ENCODE data around the gene ERF. TPM values are rescaled to one million over a fixed set of nuclear protein-coding genes. Genes with fewer than 3 reads are reported as not detected.

The ERF gene
- total RNA-seq, 1 donor from 2014 or later, result 111 TPM

DNA sequence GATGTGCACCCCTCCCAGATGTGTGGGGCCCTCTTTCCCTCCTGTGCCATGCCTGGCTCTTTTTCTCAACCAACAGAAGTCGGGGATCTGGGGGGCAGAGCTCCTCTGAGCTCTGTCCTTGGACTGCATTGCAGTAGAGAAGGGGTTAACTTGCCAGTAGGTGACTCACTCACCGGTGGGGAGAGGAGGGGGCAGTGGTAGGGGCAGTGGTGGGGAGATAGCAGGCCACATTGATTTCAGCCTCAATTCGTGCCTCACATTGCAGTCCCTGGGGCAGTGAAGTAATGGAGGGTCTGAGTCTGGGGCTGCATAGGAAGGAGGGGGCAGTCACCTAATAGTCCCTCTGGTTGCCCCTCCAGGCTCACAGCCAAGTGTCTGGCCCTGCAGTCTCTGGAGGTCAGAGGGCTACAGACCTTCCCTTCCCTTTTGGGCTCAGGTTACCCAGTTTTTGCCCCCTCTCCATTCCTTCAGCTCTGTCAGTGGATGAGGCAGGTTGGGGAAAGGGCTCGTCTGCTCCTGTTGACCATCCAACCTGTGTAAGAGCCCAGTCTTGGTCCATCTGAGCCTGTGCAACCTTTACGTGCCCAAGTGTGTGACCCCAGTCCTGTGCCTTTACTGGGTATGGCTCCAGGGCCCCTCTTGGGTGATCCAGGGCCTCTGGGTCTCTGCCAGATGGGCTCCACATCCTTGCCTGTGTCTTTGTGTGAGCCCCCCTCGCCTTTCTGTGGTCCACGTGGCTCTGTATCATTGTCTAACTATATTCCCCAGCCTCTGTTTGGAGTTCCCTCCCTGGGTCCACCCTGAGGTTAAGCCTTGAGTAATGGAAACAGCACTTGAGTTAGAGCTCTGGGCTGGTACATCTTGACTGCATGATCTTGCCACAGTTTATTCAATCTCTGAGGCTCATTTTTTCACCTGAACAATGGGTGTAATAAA lies 27.2 kb upstream of the ERF start:
- H3K4me1 Mint-ChIP-seq (ENCODE audit: low read depth), result peaks cover 39% of the 10 kb centered on the region
- TF ChIP-seq CTCF (IDR thresholded peaks at IDR 0.05; ENCODE audit: unreplicated experiment), result no peak
- H3K4me3 Mint-ChIP-seq (ENCODE audit: low read depth), result no peak overlapping the region
- H3K9me3 Mint-ChIP-seq (ENCODE audit: low read depth), result no peaks in the 10 kb centered on the region
- H3K36me3 Mint-ChIP-seq (ENCODE audit: insufficient read depth), result no peaks in the 10 kb centered on the region
- DNase-seq (ENCODE audit: low spot score, unreplicated experiment), result no peak
- no peaks in the 10 kb centered on the region for H3K27me3 Mint-ChIP-seq
- peak overlapping the region; percentile 92 for H3K27ac Mint-ChIP-seq

DNA sequence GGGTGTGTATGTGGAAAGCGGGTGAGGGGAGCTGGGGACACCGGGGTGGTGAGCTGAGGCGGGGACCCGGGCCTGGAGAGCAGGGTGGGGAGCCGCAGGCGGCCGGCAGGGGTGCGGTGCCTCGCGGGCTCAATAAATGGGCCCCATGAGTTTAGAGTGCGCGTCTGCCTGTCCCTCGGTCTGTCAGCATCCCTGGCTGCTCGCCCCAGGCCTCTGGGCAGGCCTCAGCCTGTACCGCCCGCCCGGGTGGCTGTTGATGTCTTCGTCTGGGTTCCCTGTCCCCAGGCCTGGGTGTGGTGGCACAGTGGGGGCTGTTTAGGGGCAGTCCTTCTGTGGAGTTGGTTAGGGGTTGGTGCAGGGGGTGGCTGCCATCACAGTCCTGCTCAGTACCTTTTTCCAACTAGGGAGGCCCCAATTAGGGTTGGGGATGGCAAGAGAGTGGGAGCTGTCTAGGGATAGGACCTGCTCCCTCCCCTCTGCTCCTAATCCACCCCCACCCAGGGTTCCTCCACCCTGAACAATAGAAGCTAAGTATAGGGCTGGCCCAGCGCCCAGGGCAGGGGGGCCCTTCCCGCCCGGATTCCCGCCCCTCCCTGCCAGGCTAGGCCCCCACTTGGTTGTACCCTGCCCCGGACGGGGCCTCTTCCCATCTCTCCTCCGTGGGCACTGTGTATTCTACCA lies 26.4 kb upstream of the ERF start:
- Mint-ChIP-seq H3K9me3 (ENCODE audit: low read depth) (no peaks in the 10 kb centered on the region), H3K27me3 (no peaks in the 10 kb centered on the region), H3K4me3 (ENCODE audit: low read depth) (no peak overlapping the region), H3K4me1 (ENCODE audit: low read depth) (peaks cover 39% of the 10 kb centered on the region), H3K27ac (peak overlapping the region; percentile 92), H3K36me3 (ENCODE audit: insufficient read depth) (no peaks in the 10 kb centered on the region)
- TF ChIP-seq CTCF (IDR thresholded peaks at IDR 0.05; ENCODE audit: unreplicated experiment), result peak; percentile 9
- no peak for DNase-seq (ENCODE audit: low spot score, unreplicated experiment)

- Mint-ChIP-seq H3K27ac (no peak overlapping the region), H3K27me3 (no peaks in the 10 kb centered on the region), H3K9me3 (ENCODE audit: low read depth) (no peaks in the 10 kb centered on the region), H3K4me1 (ENCODE audit: low read depth) (peaks cover 34% of the 10 kb centered on the region), H3K36me3 (ENCODE audit: insufficient read depth) (peaks cover 3% of the 10 kb centered on the region), H3K4me3 (ENCODE audit: low read depth) (no peak overlapping the region)
- DNase-seq (ENCODE audit: low spot score, unreplicated experiment), result no peak
- TF ChIP-seq CTCF (IDR thresholded peaks at IDR 0.05; ENCODE audit: unreplicated experiment), result no peak
Observed at GRCh38 chr19:42280815-42281145, 25.9 kb upstream of the ERF start.

DNA sequence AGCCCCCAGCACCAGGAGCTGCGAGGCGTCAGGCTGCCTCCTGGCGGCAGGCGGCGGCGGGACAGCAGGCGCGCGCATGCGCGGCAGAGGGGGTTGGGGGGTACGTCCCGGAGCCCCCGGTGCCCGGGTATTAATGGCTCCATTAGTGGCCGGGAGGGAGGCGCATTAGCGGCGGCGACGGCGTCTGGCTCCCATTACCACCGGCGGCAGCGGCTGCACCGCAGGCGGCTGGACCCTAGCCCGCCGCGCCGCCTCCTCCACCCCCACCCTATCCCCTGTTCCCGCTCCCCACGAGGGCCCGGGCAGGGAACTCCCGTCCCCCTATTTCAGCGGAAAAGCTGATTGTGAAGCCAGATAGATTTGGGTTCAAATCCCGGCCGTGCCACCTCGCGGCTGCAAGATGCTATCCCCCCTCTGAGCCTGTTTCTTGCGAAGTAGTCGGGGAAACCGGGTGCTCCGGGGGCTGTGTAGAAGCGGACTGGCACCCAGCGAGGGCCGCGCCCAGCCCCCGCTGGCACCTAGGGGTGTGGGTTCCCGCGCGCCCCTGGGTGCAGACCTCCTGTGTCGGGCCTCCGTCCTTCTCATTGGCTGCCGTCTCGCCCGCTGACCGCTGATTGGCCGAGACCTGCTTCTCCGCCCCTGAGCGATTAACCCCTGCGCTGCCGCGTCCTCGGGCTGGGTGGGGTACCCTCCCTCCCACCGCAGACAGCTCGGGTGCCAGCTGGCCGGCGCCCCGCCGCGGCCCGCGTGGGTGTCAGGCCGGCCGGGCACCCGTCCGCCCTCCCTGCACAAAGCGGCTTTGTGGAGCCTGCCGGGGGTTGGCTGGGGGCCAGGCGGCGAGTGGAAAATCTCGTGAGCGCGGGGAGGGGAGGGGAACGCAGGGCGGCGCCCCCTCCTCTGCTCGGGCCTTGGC lies 25.2 kb upstream of the ERF start:
- Mint-ChIP-seq H3K4me3 (ENCODE audit: low read depth) (peak overlapping the region; percentile 89), H3K27me3 (no peaks in the 10 kb centered on the region), H3K27ac (peak overlapping the region; percentile 93), H3K36me3 (ENCODE audit: insufficient read depth) (peaks cover 4% of the 10 kb centered on the region), H3K4me1 (ENCODE audit: low read depth) (peaks cover 31% of the 10 kb centered on the region), H3K9me3 (ENCODE audit: low read depth) (no peaks in the 10 kb centered on the region)
- peak; percentile 93 for TF ChIP-seq CTCF (IDR thresholded peaks at IDR 0.05; ENCODE audit: unreplicated experiment)
- peak; percentile 79 for DNase-seq (ENCODE audit: low spot score, unreplicated experiment)
